HUES6 (cell line): ENCODE results near the gene ELFN2.

ENCODE experiments used
- H3K27ac ChIP-seq: 2 replicates; pipeline ENCODE4 v1.7.0; 2013; ENCODE audit warnings: low read depth, mild to moderate bottlenecking, low read length, inconsistent platforms
- H3K27me3 ChIP-seq: 2 replicates; pipeline ENCODE4 v1.6.1; 2013; ENCODE audit warnings: low read length; ENCODE audit not compliant: control insufficient read depth, insufficient read depth
- H3K36me3 ChIP-seq: 2 replicates; pipeline ENCODE4 v1.6.1; 2013; ENCODE audit warnings: low read length; ENCODE audit not compliant: control insufficient read depth, insufficient read depth
- H3K4me1 ChIP-seq: 2 replicates; pipeline ENCODE4 v1.6.1; 2013; ENCODE audit warnings: low read length; ENCODE audit not compliant: control insufficient read depth, insufficient read depth
- H3K4me3 ChIP-seq: 2 replicates; pipeline ENCODE4 v1.5.1; 2013; ENCODE audit warnings: low read depth, low read length
- H3K9ac ChIP-seq: one replicate; pipeline ENCODE4 v1.6.1; 2013; ENCODE audit warnings: mild to moderate bottlenecking, low read length
- H3K9me3 ChIP-seq: 2 replicates; pipeline ENCODE4 v1.6.1; 2013; ENCODE audit warnings: low read depth, low read length; ENCODE audit not compliant: control insufficient read depth, insufficient read depth

ELFN2 gene

GRCh38 chr22:37464181-37464580 lies 36.9 kb upstream of the ELFN2 start:
- H3K4me3 ChIP-seq, result no peak overlapping the region
- H3K27ac ChIP-seq, result no peak overlapping the region
- no peaks in the 10 kb centered on the region for H3K27me3 ChIP-seq
- H3K36me3 ChIP-seq, result no peaks in the 10 kb centered on the region
- no peak overlapping the region for H3K9ac ChIP-seq
- no peaks in the 10 kb centered on the region for H3K4me1 ChIP-seq
- no peaks in the 10 kb centered on the region for H3K9me3 ChIP-seq

- H3K4me3 ChIP-seq, result no peak overlapping the region
- no peaks in the 10 kb centered on the region for H3K36me3 ChIP-seq
Measured at GRCh38 chr22:37462983-37463382, 35.7 kb upstream of the ELFN2 start.

GRCh38 chr22:37462436-37462835 lies 35.2 kb upstream of the ELFN2 start:
- no peak overlapping the region for H3K4me3 ChIP-seq
- no peak overlapping the region for H3K27ac ChIP-seq
- H3K27me3 ChIP-seq, result no peaks in the 10 kb centered on the region
- no peaks in the 10 kb centered on the region for H3K9me3 ChIP-seq
- no peak overlapping the region for H3K9ac ChIP-seq
- no peaks in the 10 kb centered on the region for H3K36me3 ChIP-seq
- no peaks in the 10 kb centered on the region for H3K4me1 ChIP-seq

More at GRCh38 chr22:37462983-37463382, 35.7 kb upstream of the ELFN2 start:
- no peaks in the 10 kb centered on the region for H3K9me3 ChIP-seq
- H3K27me3 ChIP-seq, result no peaks in the 10 kb centered on the region
- H3K27ac ChIP-seq, result no peak overlapping the region
- no peaks in the 10 kb centered on the region for H3K4me1 ChIP-seq
- no peak overlapping the region for H3K9ac ChIP-seq

GRCh38 chr22:37461961-37462360 lies 34.7 kb upstream of the ELFN2 start:
- Histone ChIP-seq H3K4me1 (no peaks in the 10 kb centered on the region), H3K36me3 (no peaks in the 10 kb centered on the region), H3K9ac (no peak overlapping the region), H3K27me3 (no peaks in the 10 kb centered on the region), H3K9me3 (no peaks in the 10 kb centered on the region), H3K27ac (no peak overlapping the region), H3K4me3 (no peak overlapping the region)

GRCh38 chr22:37460684-37461083 lies 33.4 kb upstream of the ELFN2 start:
- Histone ChIP-seq H3K36me3 (no peaks in the 10 kb centered on the region), H3K4me1 (peaks cover 5% of the 10 kb centered on the region; the same call in 1 of the 2 replicates), H3K9ac (no peak overlapping the region), H3K9me3 (no peaks in the 10 kb centered on the region), H3K27ac (no peak overlapping the region), H3K27me3 (no peaks in the 10 kb centered on the region), H3K4me3 (no peak overlapping the region)

GRCh38 chr22:37459206-37459605 lies 31.9 kb upstream of the ELFN2 start:
- peaks cover 16% of the 10 kb centered on the region; the same call in 1 of the 2 replicates for H3K4me1 ChIP-seq
- H3K4me3 ChIP-seq, result no peak overlapping the region
- no peaks in the 10 kb centered on the region for H3K27me3 ChIP-seq
- H3K9me3 ChIP-seq, result no peaks in the 10 kb centered on the region
- H3K9ac ChIP-seq, result no peak overlapping the region
- H3K27ac ChIP-seq, result no peak overlapping the region
- H3K36me3 ChIP-seq, result no peaks in the 10 kb centered on the region

- no peaks in the 10 kb centered on the region for H3K27me3 ChIP-seq
- no peak overlapping the region for H3K9ac ChIP-seq
- peaks cover 16% of the 10 kb centered on the region; the same call in 1 of the 2 replicates for H3K4me1 ChIP-seq
- H3K4me3 ChIP-seq, result no peak overlapping the region
- H3K9me3 ChIP-seq, result no peaks in the 10 kb centered on the region
- H3K36me3 ChIP-seq, result no peaks in the 10 kb centered on the region
- H3K27ac ChIP-seq, result no peak overlapping the region
Measured at GRCh38 chr22:37457093-37457893, 30.0 kb upstream of the ELFN2 start.

GRCh38 chr22:37456346-37456745 lies 29.1 kb upstream of the ELFN2 start:
- no peak overlapping the region for H3K9ac ChIP-seq
- H3K4me3 ChIP-seq, result no peak overlapping the region
- H3K27ac ChIP-seq, result no peak overlapping the region

GRCh38 chr22:37455896-37456295 lies 28.6 kb upstream of the ELFN2 start:
- H3K9me3 ChIP-seq, result no peaks in the 10 kb centered on the region
- H3K9ac ChIP-seq, result no peak overlapping the region
- peaks cover 16% of the 10 kb centered on the region; the same call in 1 of the 2 replicates for H3K4me1 ChIP-seq
- no peak overlapping the region for H3K4me3 ChIP-seq
- no peak overlapping the region for H3K27ac ChIP-seq
- no peaks in the 10 kb centered on the region for H3K36me3 ChIP-seq
- H3K27me3 ChIP-seq, result no peaks in the 10 kb centered on the region

More at GRCh38 chr22:37456346-37456745, 29.1 kb upstream of the ELFN2 start:
- no peaks in the 10 kb centered on the region for H3K9me3 ChIP-seq
- peaks cover 16% of the 10 kb centered on the region; the same call in 1 of the 2 replicates for H3K4me1 ChIP-seq
- H3K27me3 ChIP-seq, result no peaks in the 10 kb centered on the region
- no peaks in the 10 kb centered on the region for H3K36me3 ChIP-seq

GRCh38 chr22:37454857-37455686 lies 27.8 kb upstream of the ELFN2 start:
- no peaks in the 10 kb centered on the region for H3K9me3 ChIP-seq
- H3K4me1 ChIP-seq, result peaks cover 16% of the 10 kb centered on the region; the same call in 1 of the 2 replicates
- H3K9ac ChIP-seq, result no peak overlapping the region
- H3K27ac ChIP-seq, result no peak overlapping the region
- H3K4me3 ChIP-seq, result no peak overlapping the region
- no peaks in the 10 kb centered on the region for H3K27me3 ChIP-seq
- no peaks in the 10 kb centered on the region for H3K36me3 ChIP-seq

GRCh38 chr22:37453696-37454095 lies 26.4 kb upstream of the ELFN2 start:
- H3K9me3 ChIP-seq, result no peaks in the 10 kb centered on the region
- H3K36me3 ChIP-seq, result no peaks in the 10 kb centered on the region
- H3K27me3 ChIP-seq, result no peaks in the 10 kb centered on the region
- peaks cover 16% of the 10 kb centered on the region for H3K4me1 ChIP-seq
- H3K27ac ChIP-seq, result no peak overlapping the region
- no peak overlapping the region for H3K9ac ChIP-seq
- no peak overlapping the region for H3K4me3 ChIP-seq
